ENCODE results near the gene COQ7. TPM values are rescaled to one million over a fixed set of nuclear protein-coding genes. Genes with fewer than 3 reads are reported as not detected.

Gene COQ7
- total and polyA plus RNA-seq, 7 experiments from 2014 or later = 16.7 to 20.4 (median 19.3) TPM

Other genes with a start within 250 kb of the COQ7 start
- 100 to 1,000 TPM; 154 to 181 (median 164) TPM for gene SMG1, start 141.2 kb upstream of the COQ7 start, total RNA-seq
- gene SMG1, start 141.2 kb upstream of the COQ7 start, polyA plus RNA-seq = 10 to 100 TPM; 16.0 to 16.7 TPM
- gene TMC7, start 83.7 kb upstream of the COQ7 start, total RNA-seq = under 1 TPM in 1 of 5 experiments, not detected in 4; 0.07 TPM
- gene TMC7, start 83.7 kb upstream of the COQ7 start, polyA plus RNA-seq = not detected
- gene ITPRIPL2, start 46.4 kb downstream of the COQ7 start, total RNA-seq = 10 to 100 TPM in 1 of 5 experiments, 1 to 10 TPM in 1, under 1 TPM in 3; 0.49 to 14.3 (median 0.64) TPM
- gene ITPRIPL2, start 46.4 kb downstream of the COQ7 start, polyA plus RNA-seq = not detected
- gene SYT17, start 100.6 kb downstream of the COQ7 start, total RNA-seq = 1 to 10 TPM in 1 of 5 experiments, under 1 TPM in 2, not detected in 2; 0.08 to 3.6 (median 0.24) TPM
- gene SYT17, start 100.6 kb downstream of the COQ7 start, polyA plus RNA-seq = not detected
- not detected for gene CLEC19A, start 218.1 kb downstream of the COQ7 start, total RNA-seq
- gene CLEC19A, start 218.1 kb downstream of the COQ7 start, polyA plus RNA-seq = not detected

Data from naive thymus-derived CD4-positive, alpha-beta T cell (primary cell).